Astrocyte (in vitro differentiated cells and primary cell): ENCODE results near the gene ATP1B4. TPM values are rescaled to one million over a fixed set of nuclear protein-coding genes. Genes with fewer than 3 reads are reported as not detected.
"Not testable (repeated sequence)": the region's sequence is repeated elsewhere in the genome, so short reads cannot be mapped to it uniquely, and the experiment has no call there.

ENCODE experiments used
- DNase-seq: peaks from one replicate; pipeline ENCODE4 v3.0.0-alpha.2; 2010; ENCODE audit warnings: low read depth
- FAIRE-seq: peaks from 2 replicates; lab custom pipeline; 2011; peaks lifted over from hg19 to GRCh38; lab: Jason Lieb, UNC
- H2AFZ ChIP-seq: 2 replicates; pipeline ENCODE4 v1.6.0; 2012; ENCODE audit warnings: low read depth, low read length, inconsistent platforms
- H3K27ac ChIP-seq: 2 replicates; pipeline ENCODE4 v1.5.1; 2011; ENCODE audit warnings: low read depth, low read length, inconsistent platforms
- H3K27me3 ChIP-seq: 2 replicates; pipeline ENCODE4 v1.6.0; 2011; ENCODE audit warnings: low read length, inconsistent platforms; ENCODE audit not compliant: insufficient read depth
- H3K36me3 ChIP-seq: 2 replicates; pipeline ENCODE4 v1.5.1; 2011; ENCODE audit warnings: low read length, inconsistent platforms; ENCODE audit not compliant: insufficient read depth
- H3K4me1 ChIP-seq: 2 replicates; pipeline ENCODE4 v1.5.1; 2011; ENCODE audit warnings: low read length, inconsistent platforms; ENCODE audit not compliant: insufficient read depth
- H3K4me2 ChIP-seq: 2 replicates; pipeline ENCODE4 v1.6.0; 2012; ENCODE audit warnings: low read length, inconsistent platforms
- H3K4me3 ChIP-seq: 2 replicates; pipeline ENCODE4 v1.5.1; 2011; ENCODE audit warnings: low read depth, mild to moderate bottlenecking, low read length, inconsistent platforms; ENCODE audit not compliant: insufficient read depth
- H3K79me2 ChIP-seq: 2 replicates; pipeline ENCODE4 v1.6.0; 2012; ENCODE audit warnings: mild to moderate bottlenecking, low read length, inconsistent platforms; ENCODE audit not compliant: insufficient read depth
- H3K9ac ChIP-seq: 2 replicates; pipeline ENCODE4 v1.6.0; 2012; ENCODE audit warnings: mild to moderate bottlenecking, low read length, inconsistent platforms
- H3K9me3 ChIP-seq: 2 replicates; pipeline ENCODE4 v1.5.1; 2012; ENCODE audit warnings: low read depth, mild to moderate bottlenecking, low read length, inconsistent platforms; ENCODE audit not compliant: insufficient read depth
- H4K20me1 ChIP-seq: 2 replicates; pipeline ENCODE4 v1.6.0; 2012; ENCODE audit warnings: low read length, inconsistent platforms; ENCODE audit not compliant: insufficient read depth
- H3K27ac Mint-ChIP-seq: one replicate; pipeline ENCODE4 v1.8.0; 2021; ENCODE audit warnings: mild to moderate bottlenecking, mixed read lengths; ENCODE audit not compliant: unreplicated experiment
- H3K27me3 Mint-ChIP-seq: one replicate; pipeline ENCODE4 v1.8.0; 2021; ENCODE audit warnings: low read depth, mixed read lengths; ENCODE audit not compliant: unreplicated experiment
- H3K36me3 Mint-ChIP-seq: one replicate; pipeline ENCODE4 v1.8.0; 2021; ENCODE audit warnings: low read depth, mixed read lengths; ENCODE audit not compliant: unreplicated experiment
- H3K4me1 Mint-ChIP-seq: one replicate; pipeline ENCODE4 v1.8.0; 2021; ENCODE audit warnings: low read depth, mixed read lengths; ENCODE audit not compliant: unreplicated experiment
- H3K4me3 Mint-ChIP-seq: one replicate; pipeline ENCODE4 v1.8.0; 2021; ENCODE audit warnings: mild to moderate bottlenecking, moderate library complexity, mixed read lengths; ENCODE audit not compliant: unreplicated experiment
- H3K9me3 Mint-ChIP-seq: one replicate; pipeline ENCODE4 v1.8.0; 2021; ENCODE audit warnings: mild to moderate bottlenecking, mixed read lengths; ENCODE audit not compliant: unreplicated experiment
- EZH2 ChIP-seq: IDR thresholded peaks from 2 replicates; pipeline ENCODE4 v1.6.1; 2012; ENCODE audit warnings: mild to moderate bottlenecking, low read length, inconsistent platforms; ENCODE audit not compliant: insufficient read depth
- total RNA-seq: library from RNA; stranded (reverse); gene quantifications from 2 replicates; pipeline ENCODE4 v1.2.1, GENCODE V29; 2021
- TF ChIP-seq, protein P1 (sequence below): IDR thresholded peaks from 2 replicates; pipeline ENCODE4 v1.5.1; 2011; ENCODE audit warnings: low read depth, mild to moderate bottlenecking, inconsistent platforms, low read length, moderate library complexity; ENCODE audit not compliant: insufficient read depth

Gene ATP1B4
- total RNA-seq, 1 donor from 2014 or later = not detected

DNA sequence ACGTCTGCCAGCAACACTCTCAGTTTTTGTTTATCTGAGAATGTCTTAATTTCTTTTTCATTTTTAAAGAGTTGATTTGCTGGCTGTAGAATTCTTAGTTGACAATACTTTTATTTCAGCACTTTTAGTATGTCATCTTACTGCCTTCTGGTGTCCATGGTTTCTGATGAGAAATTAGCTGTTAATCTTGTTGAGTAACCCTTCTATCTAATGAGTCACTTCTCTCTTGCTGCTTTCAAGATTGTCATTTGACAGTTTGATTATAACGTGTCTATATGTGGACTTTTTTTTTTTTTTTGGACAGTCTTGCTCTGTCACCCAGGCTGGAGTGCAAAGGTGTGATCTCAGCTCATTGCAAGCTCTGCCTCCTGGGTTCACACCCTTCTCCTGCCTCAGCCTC is 26.6 kb upstream of the ATP1B4 start:
- DNase-seq (no peak), FAIRE-seq (no peak)
- Mint-ChIP-seq H3K27me3 (no peaks in the 10 kb centered on the region), H3K36me3 (no peaks in the 10 kb centered on the region), H3K4me1 (no peaks in the 10 kb centered on the region), H3K27ac (no peak overlapping the region), H3K9me3 (peaks cover 4% of the 10 kb centered on the region), H3K4me3 (no peak overlapping the region)
- TF ChIP-seq, protein P1, sequence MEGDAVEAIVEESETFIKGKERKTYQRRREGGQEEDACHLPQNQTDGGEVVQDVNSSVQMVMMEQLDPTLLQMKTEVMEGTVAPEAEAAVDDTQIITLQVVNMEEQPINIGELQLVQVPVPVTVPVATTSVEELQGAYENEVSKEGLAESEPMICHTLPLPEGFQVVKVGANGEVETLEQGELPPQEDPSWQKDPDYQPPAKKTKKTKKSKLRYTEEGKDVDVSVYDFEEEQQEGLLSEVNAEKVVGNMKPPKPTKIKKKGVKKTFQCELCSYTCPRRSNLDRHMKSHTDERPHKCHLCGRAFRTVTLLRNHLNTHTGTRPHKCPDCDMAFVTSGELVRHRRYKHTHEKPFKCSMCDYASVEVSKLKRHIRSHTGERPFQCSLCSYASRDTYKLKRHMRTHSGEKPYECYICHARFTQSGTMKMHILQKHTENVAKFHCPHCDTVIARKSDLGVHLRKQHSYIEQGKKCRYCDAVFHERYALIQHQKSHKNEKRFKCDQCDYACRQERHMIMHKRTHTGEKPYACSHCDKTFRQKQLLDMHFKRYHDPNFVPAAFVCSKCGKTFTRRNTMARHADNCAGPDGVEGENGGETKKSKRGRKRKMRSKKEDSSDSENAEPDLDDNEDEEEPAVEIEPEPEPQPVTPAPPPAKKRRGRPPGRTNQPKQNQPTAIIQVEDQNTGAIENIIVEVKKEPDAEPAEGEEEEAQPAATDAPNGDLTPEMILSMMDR = no peak
- TF ChIP-seq EZH2 = no peak
- no peak overlapping the region for H2AFZ ChIP-seq
- no peaks in the 10 kb centered on the region for H3K4me1 ChIP-seq
- no peak overlapping the region for H3K9ac ChIP-seq
- no peaks in the 10 kb centered on the region for H3K36me3 ChIP-seq
- H3K79me2 ChIP-seq = no peaks in the 10 kb centered on the region
- no peaks in the 10 kb centered on the region for H3K9me3 ChIP-seq
- no peak overlapping the region for H3K4me3 ChIP-seq
- H3K27me3 ChIP-seq = no peaks in the 10 kb centered on the region
- H3K27ac ChIP-seq = no peak overlapping the region
- no peak overlapping the region for H3K4me2 ChIP-seq
- no peaks in the 10 kb centered on the region for H4K20me1 ChIP-seq

DNA sequence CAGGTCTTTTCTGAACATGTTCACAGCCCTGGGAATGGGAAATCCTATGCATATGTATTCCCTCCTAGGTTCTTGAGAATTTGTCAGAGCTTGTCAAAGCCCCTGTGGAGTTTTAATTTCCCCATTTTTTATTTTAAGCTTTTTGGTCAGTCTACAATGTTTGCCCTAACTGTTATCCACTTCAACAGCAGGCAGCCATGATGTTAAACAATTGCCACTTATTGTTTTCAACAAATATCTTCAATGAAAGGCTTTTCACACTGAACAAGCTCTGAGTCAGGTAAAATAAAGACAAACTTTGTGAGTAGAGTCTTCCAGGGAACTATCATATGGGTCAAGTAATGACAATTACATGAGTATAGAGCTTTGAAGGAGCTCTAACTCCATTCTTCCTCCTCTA is 25.0 kb upstream of the ATP1B4 start:
- Histone ChIP-seq H3K27me3 (no peaks in the 10 kb centered on the region), H3K79me2 (no peaks in the 10 kb centered on the region), H3K27ac (no peak overlapping the region), H3K9me3 (no peaks in the 10 kb centered on the region), H3K4me3 (no peak overlapping the region), H3K4me1 (no peaks in the 10 kb centered on the region), H3K36me3 (no peaks in the 10 kb centered on the region), H4K20me1 (no peaks in the 10 kb centered on the region), H3K4me2 (no peak overlapping the region), H2AFZ (no peak overlapping the region), H3K9ac (no peak overlapping the region)
- TF ChIP-seq, protein P1 = no peak
- TF ChIP-seq EZH2 = no peak
- H3K27me3 Mint-ChIP-seq = peaks cover 2% of the 10 kb centered on the region
- FAIRE-seq = no peak
- no peak overlapping the region for H3K27ac Mint-ChIP-seq
- DNase-seq = no peak
- H3K4me1 Mint-ChIP-seq = no peaks in the 10 kb centered on the region
- no peaks in the 10 kb centered on the region for H3K36me3 Mint-ChIP-seq
- H3K9me3 Mint-ChIP-seq = peaks cover 4% of the 10 kb centered on the region
- H3K4me3 Mint-ChIP-seq = no peak overlapping the region

DNA sequence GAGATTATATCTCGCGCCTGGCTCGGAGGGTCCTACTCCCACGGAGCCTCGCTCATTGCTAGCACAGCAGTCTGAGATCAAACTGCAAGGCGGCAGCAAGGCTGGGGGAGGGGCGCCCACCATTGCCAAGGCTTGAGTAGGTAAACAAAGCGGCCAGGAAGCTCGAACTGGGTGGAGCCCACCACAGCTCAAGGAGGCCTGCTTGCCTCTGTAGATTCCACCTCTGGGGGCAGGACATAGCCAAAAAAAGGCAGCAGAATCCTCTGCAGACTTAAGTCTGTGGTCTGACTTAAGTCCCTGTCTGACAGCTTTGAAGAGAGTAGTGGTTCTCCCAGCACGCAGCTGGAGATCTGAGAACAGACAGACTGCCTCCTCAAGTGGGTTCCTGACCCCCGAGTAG is 17.3 kb upstream of the ATP1B4 start:
- not testable (repeated sequence) for H3K9me3 Mint-ChIP-seq, H3K4me1 Mint-ChIP-seq, H3K4me1 ChIP-seq, H3K36me3 Mint-ChIP-seq, H3K4me2 ChIP-seq, H3K79me2 ChIP-seq, H3K4me3 ChIP-seq, H2AFZ ChIP-seq, H3K27me3 ChIP-seq, H3K27ac ChIP-seq, H4K20me1 ChIP-seq, FAIRE-seq, DNase-seq, H3K9me3 ChIP-seq, H3K27me3 Mint-ChIP-seq, H3K27ac Mint-ChIP-seq, H3K4me3 Mint-ChIP-seq, H3K36me3 ChIP-seq, H3K9ac ChIP-seq
